ENCODE results near the gene HES6. TPM values are rescaled to one million over a fixed set of nuclear protein-coding genes. Genes with fewer than 3 reads are reported as not detected.

Gene HES6
- total and polyA plus RNA-seq, 2 of the 8 experiments (the other 6 are each of a cell fraction or from before 2014, with no cell fraction given), result 32.6 to 36.3 TPM

- TF ChIP-seq EZH2 (IDR thresholded peaks at IDR 0.05; ENCODE audit: low read depth, low read length, severe bottlenecking) (no peak), RXRA (IDR thresholded peaks at IDR 0.05; ENCODE audit: insufficient read depth, low read depth, low read length) (no peak), POLR2A (IDR thresholded peaks at IDR 0.05; ENCODE audit: control extremely low read depth in 1 of 2, low read depth in 2 of 2, low read length in 2 of 2) (no peak), SRF (IDR thresholded peaks at IDR 0.05; ENCODE audit: low read depth, low read length) (no peak), SAP30 (IDR thresholded peaks at IDR 0.05; ENCODE audit: insufficient read depth, insufficient replicate concordance, low read length) (no peak), CEBPB (IDR thresholded peaks at IDR 0.05; ENCODE audit: low read depth, low read length) (no peak), BRCA1 (IDR thresholded peaks at IDR 0.05; ENCODE audit: low read depth, low read length) (no peak), RAD21 (IDR thresholded peaks at IDR 0.05 in 1 of 2, conservative IDR thresholded peaks at IDR 0.05 in 1 of 2; ENCODE audit: low read depth in 2 of 2, low read length in 2 of 2) (no peak), POLR2AphosphoS5 (IDR thresholded peaks at IDR 0.05; ENCODE audit: low read depth, low read length) (no peak), MAFK (IDR thresholded peaks at IDR 0.05; ENCODE audit: low read depth, low read length) (no peak), PHF8 (conservative IDR thresholded peaks at IDR 0.05; ENCODE audit: low read depth, low read length) (no peak), ZNF274 (IDR thresholded peaks at IDR 0.05; ENCODE audit: borderline replicate concordance, extremely low read depth, low read length) (no peak), CBX8 (IDR thresholded peaks at IDR 0.05; ENCODE audit: borderline replicate concordance, low read depth, low read length) (no peak)
- Histone ChIP-seq H2AFZ (ENCODE audit: low read length) (no peak overlapping the region), H3K4ac (replicated peaks; ENCODE audit: insufficient read length, low read depth, low read length) (no peak overlapping the region), H2BK12ac (ENCODE audit: low read depth, low read length) (no peak overlapping the region), H3K36me3 (ENCODE audit: control insufficient read depth in 2 of 4, insufficient read depth in 4 of 4, low read length in 3 of 4) (peaks cover 0 to 2% (median 0%) of the 10 kb centered on the region in 4 experiments; a peak in 1 of 8 replicates), H3K4me1 (replicated peaks in 1 of 4; ENCODE audit: control insufficient read depth in 3 of 4, insufficient read depth in 4 of 4, low read length in 3 of 4) (peaks cover 0 to 4% (median 3%) of the 10 kb centered on the region in 4 experiments; a peak in 5 of 7 replicates), H2BK15ac (ENCODE audit: low read length) (no peak overlapping the region; the same call in 1 of the 2 replicates), H3K79me2 (ENCODE audit: control insufficient read depth in 1 of 2, insufficient read depth in 2 of 2, low read length in 2 of 2) (no peaks in the 10 kb centered on the region), H3K4me3 (ENCODE audit: extremely low read depth in 1 of 4, insufficient read depth in 2 of 4, low read depth in 3 of 4, low read length in 4 of 4) (no peak overlapping the region), H2BK5ac (ENCODE audit: low read depth, low read length) (no peak overlapping the region), H4K91ac (replicated peaks; ENCODE audit: insufficient read length, low read length) (no peak overlapping the region), H3K9me3 (ENCODE audit: insufficient read depth in 2 of 2, low read depth in 1 of 2, low read length in 1 of 2) (peaks cover 0 to 5% of the 10 kb centered on the region in 2 experiments; a peak in 2 of 4 replicates), H3K18ac (ENCODE audit: extremely low read depth, low read length) (no peak overlapping the region), H4K8ac (ENCODE audit: extremely low read depth, insufficient read depth, low read length) (no peak overlapping the region), H4K5ac (ENCODE audit: insufficient read length, low read depth, low read length) (no peak overlapping the region), H3K4me2 (ENCODE audit: insufficient read depth in 1 of 2, low read depth in 2 of 2, low read length in 2 of 2) (no peak overlapping the region; a peak in 1 of 4 replicates), H2BK20ac (ENCODE audit: low read length) (no peak overlapping the region), H3K23ac (ENCODE audit: insufficient read length) (no peak overlapping the region), H4K20me1 (replicated peaks in 1 of 2; ENCODE audit: control insufficient read depth in 1 of 2, insufficient read depth in 2 of 2, low read length in 2 of 2) (peaks cover 0 to 10% of the 10 kb centered on the region in 2 experiments), H3K27ac (ENCODE audit: low read depth, low read length) (no peak overlapping the region), H3K23me2 (ENCODE audit: low read depth, low read length) (peaks cover 11% of the 10 kb centered on the region; the same call in 1 of the 2 replicates), H3K79me1 (ENCODE audit: low read depth, low read length) (no peaks in the 10 kb centered on the region), H3K27me3 (replicated peaks in 1 of 4; ENCODE audit: control insufficient read depth in 3 of 4, extremely low read depth in 1 of 4, insufficient read depth in 3 of 4, low read length in 3 of 4) (peaks cover 11 to 61% (median 51%) of the 10 kb centered on the region in 4 experiments), H3K14ac (ENCODE audit: insufficient read length) (no peak overlapping the region), H3K56ac (replicated peaks; ENCODE audit: insufficient read length, low read depth, low read length) (no peak overlapping the region), H2BK120ac (replicated peaks; ENCODE audit: low read depth, low read length) (no peak overlapping the region), H2AK5ac (ENCODE audit: low read depth, low read length) (no peak overlapping the region), H3K9ac (replicated peaks in 1 of 4; ENCODE audit: extremely low read depth in 1 of 4, low read depth in 3 of 4, low read length in 3 of 4) (no peak overlapping the region)
- FAIRE-seq, result no peak
- DNase-seq (ENCODE audit: low read depth in 1 of 2, low spot score in 2 of 2), result no peak
- ChIA-PET CTCF (ENCODE audit: partially characterized antibody) (no interaction called here), POLR2A (ENCODE audit: partially characterized antibody) (interaction anchor here (2.6 kb wide), 1 partner anchor 74 kb away, joined by 8 read pairs; no protein-coding TSS in a partner anchor)
- WGBS, 2 experiments (ENCODE audit: extremely low coverage in 1 of 2, insufficient coverage in 1 of 2, insufficient read length in 1 of 2, insufficient replicate concordance in 2 of 2, low coverage in 1 of 2, low lambda C conversion rate in 2 of 2, missing lambda C conversion rate in 1 of 2), result 89% methylated on average over 12 of the region's 12 CpGs; no CpG with 5 or more reads in 1 of the 2 experiments
Observed at GRCh38 chr2:238233625-238234024, 6.2 kb downstream of the HES6 start.
